ENCODE measurements around the gene ETV5.
"Not testable (repeated sequence)": the region's sequence is repeated elsewhere in the genome, so short reads cannot be mapped to it uniquely, and the experiment has no call there.

ETV5 gene

GRCh38 chr3:186067360-186068242, 41.3 kb downstream of the ETV5 start:
- DNase-seq (ENCODE audit: low spot score), result no peak

- no peak for DNase-seq (ENCODE audit: low spot score)
These were observed 48.7 kb downstream of the ETV5 start for GRCh38 chr3:186060222-186060621.

GRCh38 chr3:186059192-186059591, 49.7 kb downstream of the ETV5 start:
- DNase-seq (ENCODE audit: low spot score), result no peak

GRCh38 chr3:186058225-186058624, 50.7 kb downstream of the ETV5 start:
- DNase-seq (ENCODE audit: low spot score), result no peak

- DNase-seq (ENCODE audit: low spot score), result no peak
These were observed 51.3 kb downstream of the ETV5 start for GRCh38 chr3:186057594-186057993.

GRCh38 chr3:186054792-186055352, 54.0 kb downstream of the ETV5 start:
- DNase-seq (ENCODE audit: low spot score), result no peak

- DNase-seq (ENCODE audit: low spot score), result no peak
These were observed 54.7 kb downstream of the ETV5 start for GRCh38 chr3:186053954-186054791.

- no peak for DNase-seq (ENCODE audit: low spot score)
These were observed 56.6 kb downstream of the ETV5 start for GRCh38 chr3:186052096-186052840.

GRCh38 chr3:186049001-186049400, 59.9 kb downstream of the ETV5 start:
- DNase-seq (ENCODE audit: low spot score), result no peak

- no peak for DNase-seq (ENCODE audit: low spot score)
These were observed 60.8 kb downstream of the ETV5 start for GRCh38 chr3:186048119-186048518.

GRCh38 chr3:186046838-186047237, 62.1 kb downstream of the ETV5 start:
- DNase-seq (ENCODE audit: low spot score), result peak; percentile 60

- DNase-seq (ENCODE audit: low spot score), result peak; percentile 99
These were observed 63.9 kb downstream of the ETV5 start for GRCh38 chr3:186044968-186045367.

- no peak for DNase-seq (ENCODE audit: low spot score)
These were observed 64.5 kb downstream of the ETV5 start for GRCh38 chr3:186044427-186044826.

GRCh38 chr3:186042521-186043202, 66.2 kb downstream of the ETV5 start:
- DNase-seq (ENCODE audit: low spot score), result no peak

GRCh38 chr3:186042036-186042435, 66.9 kb downstream of the ETV5 start:
- DNase-seq (ENCODE audit: low spot score), result no peak

- no peak for DNase-seq (ENCODE audit: low spot score)
These were observed 70.5 kb downstream of the ETV5 start for GRCh38 chr3:186038360-186038759.

GRCh38 chr3:186035277-186035676, 73.6 kb downstream of the ETV5 start:
- DNase-seq (ENCODE audit: low spot score), result no peak

- DNase-seq (ENCODE audit: low spot score), result no peak
These were observed 76.6 kb downstream of the ETV5 start for GRCh38 chr3:186032321-186032720.

GRCh38 chr3:186025993-186026392, 82.9 kb downstream of the ETV5 start:
- not testable (repeated sequence) for DNase-seq (ENCODE audit: low spot score)

- no peak for DNase-seq (ENCODE audit: low spot score)
These were observed 83.7 kb downstream of the ETV5 start for GRCh38 chr3:186025161-186025560.

- peak; percentile 42 for DNase-seq (ENCODE audit: low spot score)
These were observed 84.7 kb downstream of the ETV5 start for GRCh38 chr3:186024210-186024609.

Measured in pons (tissue), 1 donor.